ENCODE measurements around the gene ECM1. TPM values are rescaled to one million over a fixed set of nuclear protein-coding genes. Genes with fewer than 3 reads are reported as not detected.
A peak's percentile ranks its signal among the peaks of the same experiment; 100 is the strongest.

Gene ECM1
- total and polyA plus RNA-seq, 2 experiments from 2014 or later = 0.74 to 1.1 TPM

GRCh38 chr1:150555198-150555970 lies 47.5 kb downstream of the ECM1 start:
- H3K79me2 ChIP-seq (replicated peaks; ENCODE audit: insufficient read depth) = no peaks in the 10 kb centered on the region
- H3K4me1 ChIP-seq (ENCODE audit: insufficient read depth) = peaks cover 20% of the 10 kb centered on the region; the same call in 1 of the 2 replicates
- H3F3A ChIP-seq (replicated peaks; ENCODE audit: low read depth) = no peaks in the 10 kb centered on the region; the same call in 1 of the 2 replicates
- no peak overlapping the region for H3K4me2 ChIP-seq
- ATAC-seq (no peak), DNase-seq (ENCODE audit: low spot score) (no peak)
- Mint-ChIP-seq H3K4me1 (peaks cover 33% of the 10 kb centered on the region), H3K4me3 (no peak overlapping the region), H3K36me3 (ENCODE audit: low read depth) (no peaks in the 10 kb centered on the region), H3K27me3 (ENCODE audit: insufficient read depth, low read depth, poor library complexity) (peaks cover 10% of the 10 kb centered on the region), H3K9me3 (no peaks in the 10 kb centered on the region), H3K27ac (no peak overlapping the region)
- H4K20me1 ChIP-seq (replicated peaks; ENCODE audit: insufficient read depth) = no peaks in the 10 kb centered on the region
- no peak overlapping the region for H2AFZ ChIP-seq
- no peaks in the 10 kb centered on the region for H3K27me3 ChIP-seq (ENCODE audit: insufficient read depth)
- no peaks in the 10 kb centered on the region for H3K9me2 ChIP-seq (ENCODE audit: insufficient read depth)
- H3K4me3 ChIP-seq = no peak overlapping the region
- TF ChIP-seq ZNF462 (CRISPR knock-in tag; IDR thresholded peaks at IDR 0.05) (no peak), ZNF114 (CRISPR knock-in tag; IDR thresholded peaks at IDR 0.05) (no peak)
- 0 out of 2 replicates have a peak overlapping the region, but pooled peaks have one; percentile 72 for H3K27ac ChIP-seq (ENCODE audit: low read depth)
- no peaks in the 10 kb centered on the region for H3K36me3 ChIP-seq (ENCODE audit: insufficient read depth)
